ENCODE results near the gene TRABD2B.

GRCh38 chr1:47795102-47795501, 202.1 kb downstream of the TRABD2B start:
- no peak for TF ChIP-seq CTCF (IDR thresholded peaks at IDR 0.05)
- TF ChIP-seq POLR2A (IDR thresholded peaks at IDR 0.05) = no peak

Data from lower leg skin (tissue), 3 donors.